ENCODE data around the gene KIF16B. TPM values are rescaled to one million over a fixed set of nuclear protein-coding genes. Genes with fewer than 3 reads are reported as not detected.

KIF16B gene
- total and polyA plus RNA-seq, 8 donors, result 5.0 to 59.8 (median 24.2) TPM

DNA sequence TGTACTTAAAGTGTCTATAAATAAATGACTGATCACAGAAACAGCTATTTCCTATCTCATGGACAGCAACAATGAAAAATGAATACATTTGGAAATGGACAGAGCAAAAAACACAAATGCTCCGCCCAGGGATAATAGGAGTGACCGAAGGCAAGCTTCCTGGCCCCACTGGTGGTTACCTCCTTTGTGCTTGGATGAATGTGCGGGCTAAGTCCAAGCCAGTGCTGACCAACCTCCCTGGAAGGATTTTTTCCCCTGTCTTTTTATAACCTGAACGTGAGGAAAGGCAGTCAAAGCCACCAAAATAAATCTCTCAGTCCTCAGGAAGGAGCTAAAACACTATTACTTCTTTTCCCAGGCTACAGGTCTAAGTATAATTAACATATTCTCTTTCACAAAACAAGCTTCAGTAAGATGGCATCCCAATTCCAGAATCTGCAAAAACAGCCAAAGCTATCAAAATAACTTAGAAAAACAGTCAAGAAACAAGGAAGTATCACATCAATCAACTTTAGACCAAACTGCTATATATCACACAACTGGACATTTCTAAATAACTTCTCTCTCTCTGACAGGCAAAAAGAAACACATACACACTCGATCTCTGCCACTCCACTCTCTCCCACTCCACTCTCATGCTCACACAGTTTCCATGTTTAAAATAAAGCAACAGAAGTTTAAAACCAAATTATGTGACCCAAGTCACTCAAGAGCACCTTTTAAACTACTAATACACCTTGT, 10.0 kb downstream of the KIF16B start:
- H3K4me3 ChIP-seq, result no peak overlapping the region
- no peaks in the 10 kb centered on the region for H3K36me3 ChIP-seq
- intact Hi-C loops (cut with DNase I; ENCODE audit: low total_unique reads), result no loop called here
- 71 to 80% (median 77%) methylated on average over 5 of the region's 5 CpGs for WGBS, 5 donors
- no peak for DNase-seq
- H3K27me3 ChIP-seq, result no peaks in the 10 kb centered on the region
- TF ChIP-seq, protein P1, sequence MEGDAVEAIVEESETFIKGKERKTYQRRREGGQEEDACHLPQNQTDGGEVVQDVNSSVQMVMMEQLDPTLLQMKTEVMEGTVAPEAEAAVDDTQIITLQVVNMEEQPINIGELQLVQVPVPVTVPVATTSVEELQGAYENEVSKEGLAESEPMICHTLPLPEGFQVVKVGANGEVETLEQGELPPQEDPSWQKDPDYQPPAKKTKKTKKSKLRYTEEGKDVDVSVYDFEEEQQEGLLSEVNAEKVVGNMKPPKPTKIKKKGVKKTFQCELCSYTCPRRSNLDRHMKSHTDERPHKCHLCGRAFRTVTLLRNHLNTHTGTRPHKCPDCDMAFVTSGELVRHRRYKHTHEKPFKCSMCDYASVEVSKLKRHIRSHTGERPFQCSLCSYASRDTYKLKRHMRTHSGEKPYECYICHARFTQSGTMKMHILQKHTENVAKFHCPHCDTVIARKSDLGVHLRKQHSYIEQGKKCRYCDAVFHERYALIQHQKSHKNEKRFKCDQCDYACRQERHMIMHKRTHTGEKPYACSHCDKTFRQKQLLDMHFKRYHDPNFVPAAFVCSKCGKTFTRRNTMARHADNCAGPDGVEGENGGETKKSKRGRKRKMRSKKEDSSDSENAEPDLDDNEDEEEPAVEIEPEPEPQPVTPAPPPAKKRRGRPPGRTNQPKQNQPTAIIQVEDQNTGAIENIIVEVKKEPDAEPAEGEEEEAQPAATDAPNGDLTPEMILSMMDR (IDR thresholded peaks at IDR 0.05), result no peak
- no peak for TF ChIP-seq POLR2AphosphoS5 (IDR thresholded peaks at IDR 0.05)
- TF ChIP-seq POLR2A (IDR thresholded peaks at IDR 0.05), result no peak
- TF ChIP-seq EP300 (IDR thresholded peaks at IDR 0.05), result no peak
- H3K27ac ChIP-seq, result no peak overlapping the region
- no peaks in the 10 kb centered on the region for H3K9me3 ChIP-seq
- H3K4me1 ChIP-seq, result peaks cover 0 to 8% (median 1%) of the 10 kb centered on the region in 4 donors

DNA sequence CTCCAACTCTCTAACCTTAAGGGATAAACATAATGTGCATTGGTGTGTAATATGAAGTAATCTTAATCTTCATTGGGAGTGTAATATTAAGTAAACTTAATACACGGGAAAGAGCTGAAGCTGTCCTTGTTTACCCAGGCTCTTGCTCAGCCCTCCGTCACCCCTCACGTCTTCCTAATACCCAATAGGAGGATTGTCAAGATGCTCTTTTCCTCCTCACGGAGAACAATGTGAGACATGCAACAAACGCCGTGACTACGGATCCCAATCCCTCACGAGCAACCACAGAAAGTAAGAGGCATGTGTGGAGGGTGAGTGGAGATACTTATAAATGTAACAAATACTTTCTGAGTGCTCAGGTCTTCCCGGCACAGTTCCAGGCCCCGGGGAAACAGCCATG, 11.0 kb downstream of the KIF16B start:
- Histone ChIP-seq H3K9me3 (no peaks in the 10 kb centered on the region), H3K27ac (no peak overlapping the region), H3K4me3 (no peak overlapping the region), H3K27me3 (no peaks in the 10 kb centered on the region), H3K36me3 (no peaks in the 10 kb centered on the region), H3K4me1 (peaks cover 0 to 6% (median 3%) of the 10 kb centered on the region in 4 donors)
- TF ChIP-seq EP300 (IDR thresholded peaks at IDR 0.05) (no peak), POLR2A (IDR thresholded peaks at IDR 0.05) (no peak), POLR2AphosphoS5 (IDR thresholded peaks at IDR 0.05) (no peak)
- TF ChIP-seq, protein P1 (IDR thresholded peaks at IDR 0.05), result no peak
- intact Hi-C loops (cut with DNase I; ENCODE audit: low total_unique reads), result no loop called here
- 78 to 82% (median 79%) methylated on average over 10 of the region's 10 CpGs for WGBS, 5 donors
- DNase-seq, result no peak

DNA sequence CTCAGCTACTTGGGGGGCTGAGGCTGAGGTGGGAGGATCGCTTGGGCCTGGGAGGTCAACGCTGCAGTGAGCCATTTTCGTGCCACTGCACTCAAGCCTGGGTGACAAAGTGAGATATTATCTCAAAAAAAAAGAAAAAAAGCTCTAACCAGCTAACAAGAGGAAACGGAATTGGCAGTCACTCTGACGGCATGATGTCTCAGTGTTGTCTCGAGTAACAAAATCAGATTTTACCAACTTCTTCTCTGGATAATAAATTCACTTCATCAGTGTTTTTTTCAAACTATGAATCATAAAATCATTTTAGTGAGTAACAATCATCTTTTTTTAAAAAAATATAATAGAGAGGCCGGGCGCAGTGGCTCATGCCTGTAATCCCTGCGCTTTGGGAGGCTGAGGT, 12.6 kb downstream of the KIF16B start:
- DNase-seq, result no peak
- Histone ChIP-seq H3K36me3 (no peaks in the 10 kb centered on the region), H3K4me1 (peaks cover 0 to 16% (median 5%) of the 10 kb centered on the region in 4 donors), H3K4me3 (no peak overlapping the region), H3K9me3 (no peaks in the 10 kb centered on the region), H3K27me3 (no peaks in the 10 kb centered on the region), H3K27ac (no peak overlapping the region)
- WGBS, 5 donors, result 76 to 92% (median 85%) methylated on average over 9 of the region's 9 CpGs
- intact Hi-C loops (cut with DNase I; ENCODE audit: low total_unique reads), result no loop called here
- TF ChIP-seq, protein P1 (IDR thresholded peaks at IDR 0.05), result no peak
- no peak for TF ChIP-seq POLR2A (IDR thresholded peaks at IDR 0.05)
- TF ChIP-seq POLR2AphosphoS5 (IDR thresholded peaks at IDR 0.05), result no peak
- TF ChIP-seq EP300 (IDR thresholded peaks at IDR 0.05), result no peak

DNA sequence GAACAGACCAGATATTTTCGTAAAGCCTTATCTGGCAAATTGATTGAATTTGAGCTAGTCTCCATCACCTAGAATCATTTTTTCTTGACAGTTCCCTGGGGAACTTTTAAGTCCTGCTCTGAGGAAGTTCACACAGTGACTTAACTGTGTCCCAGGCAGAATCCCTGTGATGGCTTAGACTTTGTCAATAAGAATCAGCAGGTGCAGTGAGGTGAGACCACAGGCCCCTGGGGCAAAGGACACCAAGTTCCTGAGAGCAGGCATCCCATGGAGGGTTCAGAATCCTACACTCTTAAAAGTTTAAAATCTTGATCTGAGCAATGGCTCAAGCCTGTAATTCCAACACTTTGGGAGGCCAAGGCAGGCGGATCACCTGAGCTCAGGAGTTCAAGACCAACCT, 13.0 kb downstream of the KIF16B start:
- no peak for DNase-seq
- WGBS, 5 donors, result 92 to 96% (median 94%) methylated on average over 2 of the region's 2 CpGs
- Histone ChIP-seq H3K4me3 (no peak overlapping the region), H3K27me3 (no peaks in the 10 kb centered on the region), H3K36me3 (no peaks in the 10 kb centered on the region), H3K4me1 (peaks cover 0 to 20% (median 6%) of the 10 kb centered on the region in 4 donors), H3K27ac (no peak overlapping the region), H3K9me3 (no peaks in the 10 kb centered on the region)
- no peak for TF ChIP-seq POLR2A (IDR thresholded peaks at IDR 0.05)
- TF ChIP-seq EP300 (IDR thresholded peaks at IDR 0.05), result no peak
- TF ChIP-seq, protein P1 (IDR thresholded peaks at IDR 0.05), result no peak
- no peak for TF ChIP-seq POLR2AphosphoS5 (IDR thresholded peaks at IDR 0.05)
- intact Hi-C loops (cut with DNase I; ENCODE audit: low total_unique reads), result no loop called here

Data from stomach (tissue), 9 donors.